ENCODE data around the gene ACAP2.
"Not testable (repeated sequence)": the region's sequence is repeated elsewhere in the genome, so short reads cannot be mapped to it uniquely, and the experiment has no call there.

Gene ACAP2

DNA sequence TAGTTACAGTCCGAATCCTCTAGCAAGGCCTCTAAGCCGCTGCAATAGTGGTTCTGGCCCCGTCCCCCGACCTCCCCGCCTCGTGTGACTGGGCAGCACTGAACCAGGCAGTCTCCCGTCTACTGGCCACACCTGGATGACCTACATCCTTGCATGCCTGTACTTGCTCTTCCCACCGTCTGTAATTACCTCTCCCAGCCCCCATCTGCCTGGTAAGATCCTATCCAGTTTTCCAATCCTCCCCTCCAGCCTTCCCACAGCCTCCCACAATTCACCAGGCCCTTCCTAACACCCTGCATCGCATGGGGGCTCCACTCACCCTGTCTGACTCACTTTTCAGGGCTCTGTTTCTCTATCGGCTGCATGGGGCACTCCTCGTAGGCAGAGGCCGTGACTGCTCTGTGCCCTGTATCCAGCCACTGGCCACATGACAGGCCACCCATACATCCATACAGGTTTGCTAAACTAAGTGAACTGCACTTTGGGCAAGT is 204.7 kb downstream of the ACAP2 start:
- H3K4me3 ChIP-seq (ENCODE audit: low read length): no peak overlapping the region
- TF ChIP-seq, protein P1, sequence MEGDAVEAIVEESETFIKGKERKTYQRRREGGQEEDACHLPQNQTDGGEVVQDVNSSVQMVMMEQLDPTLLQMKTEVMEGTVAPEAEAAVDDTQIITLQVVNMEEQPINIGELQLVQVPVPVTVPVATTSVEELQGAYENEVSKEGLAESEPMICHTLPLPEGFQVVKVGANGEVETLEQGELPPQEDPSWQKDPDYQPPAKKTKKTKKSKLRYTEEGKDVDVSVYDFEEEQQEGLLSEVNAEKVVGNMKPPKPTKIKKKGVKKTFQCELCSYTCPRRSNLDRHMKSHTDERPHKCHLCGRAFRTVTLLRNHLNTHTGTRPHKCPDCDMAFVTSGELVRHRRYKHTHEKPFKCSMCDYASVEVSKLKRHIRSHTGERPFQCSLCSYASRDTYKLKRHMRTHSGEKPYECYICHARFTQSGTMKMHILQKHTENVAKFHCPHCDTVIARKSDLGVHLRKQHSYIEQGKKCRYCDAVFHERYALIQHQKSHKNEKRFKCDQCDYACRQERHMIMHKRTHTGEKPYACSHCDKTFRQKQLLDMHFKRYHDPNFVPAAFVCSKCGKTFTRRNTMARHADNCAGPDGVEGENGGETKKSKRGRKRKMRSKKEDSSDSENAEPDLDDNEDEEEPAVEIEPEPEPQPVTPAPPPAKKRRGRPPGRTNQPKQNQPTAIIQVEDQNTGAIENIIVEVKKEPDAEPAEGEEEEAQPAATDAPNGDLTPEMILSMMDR (conservative IDR thresholded peaks at IDR 0.05; ENCODE audit: low read depth, low read length): no peak
- no peak for DNase-seq (ENCODE audit: low read depth)

DNA sequence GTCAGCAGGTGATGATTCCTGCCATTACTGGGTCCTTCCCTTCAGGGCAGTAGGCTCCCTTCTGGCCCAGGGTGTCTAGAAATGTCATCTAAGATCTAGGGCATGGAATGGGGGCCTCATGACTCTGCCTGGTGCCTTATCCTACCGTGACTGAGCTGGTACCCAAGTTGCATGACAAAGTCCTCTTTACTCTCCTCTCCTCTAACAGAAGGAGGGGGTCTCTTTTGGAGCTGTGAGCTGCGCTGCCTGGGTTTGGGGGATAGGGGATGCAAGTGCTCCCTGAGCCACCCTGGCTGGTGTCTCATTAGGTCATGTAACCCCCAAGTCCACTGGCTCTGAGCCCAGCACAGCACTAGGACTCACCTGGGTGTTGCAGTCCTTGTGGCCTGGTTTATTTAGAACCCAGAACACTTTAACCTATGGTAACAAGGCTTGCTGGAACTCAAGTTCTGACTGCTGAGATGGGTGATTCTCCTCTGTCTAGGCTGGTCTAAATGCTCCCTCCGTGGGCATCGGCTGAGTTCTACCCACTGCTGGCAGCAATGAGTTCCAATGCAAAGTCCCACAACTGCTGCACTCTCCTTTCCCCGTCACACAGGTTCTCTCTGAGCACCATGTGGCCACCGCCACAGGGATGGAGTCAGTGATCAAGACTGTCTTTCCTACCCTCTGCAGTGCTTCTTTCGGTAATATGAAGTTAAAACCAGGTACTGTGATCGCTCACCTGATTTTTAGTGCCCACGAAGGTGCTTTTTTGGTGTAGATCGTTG is 205.8 kb downstream of the ACAP2 start:
- DNase-seq (ENCODE audit: low read depth): no peak
- TF ChIP-seq, protein P1 (conservative IDR thresholded peaks at IDR 0.05; ENCODE audit: low read depth, low read length): no peak
- H3K4me3 ChIP-seq (ENCODE audit: low read length): no peak overlapping the region

DNA sequence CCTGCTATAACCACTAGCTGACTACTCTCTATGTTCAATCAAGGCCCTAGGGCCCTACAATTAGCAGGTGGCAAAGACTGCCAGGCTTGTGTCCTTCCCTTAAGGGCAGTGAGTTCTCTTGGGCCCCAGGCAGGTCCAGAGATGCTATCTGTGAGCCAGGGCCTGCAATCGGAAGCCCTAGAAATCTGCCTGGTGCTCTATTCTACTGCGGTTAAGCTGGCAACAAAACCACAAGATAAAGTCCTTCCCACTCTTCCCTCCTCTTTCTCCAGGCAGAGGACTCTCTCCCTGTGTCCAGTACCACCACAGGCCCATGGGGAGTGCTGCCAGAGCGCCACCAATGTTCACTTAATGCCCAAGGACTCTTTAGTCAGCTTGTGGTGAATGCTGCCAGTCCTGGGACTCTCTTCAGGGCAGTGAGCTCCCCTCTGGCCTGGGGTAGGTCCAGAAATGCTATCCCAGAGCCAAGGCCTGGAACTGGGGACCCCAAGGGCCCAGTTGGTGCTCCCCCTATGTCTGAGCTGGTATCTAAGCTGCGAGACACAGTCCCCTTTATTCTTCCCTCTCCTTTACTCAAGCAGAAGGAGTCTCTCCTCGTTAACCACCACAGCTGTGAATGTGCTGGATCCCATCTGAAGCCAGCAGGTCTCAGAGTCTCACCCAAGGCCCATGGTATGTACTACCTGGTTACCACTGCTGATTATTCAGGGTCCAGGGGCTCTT is 206.6 kb downstream of the ACAP2 start:
- TF ChIP-seq, protein P1 (conservative IDR thresholded peaks at IDR 0.05; ENCODE audit: low read depth, low read length): no peak
- no peak overlapping the region for H3K4me3 ChIP-seq (ENCODE audit: low read length)
- no peak for DNase-seq (ENCODE audit: low read depth)

DNA sequence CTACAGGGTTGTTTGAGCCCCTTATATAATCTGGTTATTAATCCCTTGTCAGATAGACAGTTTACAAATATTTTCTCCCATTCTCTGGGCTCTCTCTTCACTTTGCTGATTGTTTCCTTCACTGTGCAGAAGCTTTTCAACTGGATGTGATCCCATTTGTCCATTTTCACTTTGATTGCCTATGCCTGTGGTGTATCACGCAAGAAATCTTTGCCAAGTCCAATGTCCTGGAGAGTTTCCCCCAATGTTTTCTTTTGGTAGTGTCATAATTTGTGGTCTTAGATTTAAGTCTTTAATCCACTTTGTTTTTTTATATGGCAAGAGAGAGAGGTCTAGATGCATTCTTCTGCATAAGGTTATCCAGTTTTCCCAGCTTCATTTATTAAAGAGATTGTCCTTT is 212.6 kb downstream of the ACAP2 start:
- no peak for DNase-seq (ENCODE audit: low read depth)
- TF ChIP-seq, protein P1 (conservative IDR thresholded peaks at IDR 0.05; ENCODE audit: low read depth, low read length): no peak
- H3K4me3 ChIP-seq (ENCODE audit: low read length): no peak overlapping the region

DNA sequence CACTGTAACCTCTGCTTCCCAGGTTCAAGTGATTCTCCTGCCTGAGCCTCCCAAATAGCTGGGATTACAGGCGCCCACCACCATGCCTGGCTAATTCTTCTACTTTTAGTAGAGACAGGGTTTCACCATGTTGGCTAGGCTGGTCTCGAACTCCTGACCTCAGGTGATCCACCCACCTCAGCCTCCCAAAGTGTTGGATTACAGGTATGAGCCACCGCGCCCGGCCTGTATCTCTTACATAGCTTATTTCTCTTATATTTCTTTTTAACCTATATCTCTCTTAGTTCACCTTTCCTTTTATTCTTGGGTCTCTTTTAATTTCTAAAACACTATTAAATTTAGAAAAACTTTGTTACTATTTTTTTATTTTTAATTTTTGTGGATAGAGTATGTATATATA is 213.9 kb downstream of the ACAP2 start:
- H3K4me3 ChIP-seq (ENCODE audit: low read length); DNase-seq (ENCODE audit: low read depth): not testable (repeated sequence)

DNA sequence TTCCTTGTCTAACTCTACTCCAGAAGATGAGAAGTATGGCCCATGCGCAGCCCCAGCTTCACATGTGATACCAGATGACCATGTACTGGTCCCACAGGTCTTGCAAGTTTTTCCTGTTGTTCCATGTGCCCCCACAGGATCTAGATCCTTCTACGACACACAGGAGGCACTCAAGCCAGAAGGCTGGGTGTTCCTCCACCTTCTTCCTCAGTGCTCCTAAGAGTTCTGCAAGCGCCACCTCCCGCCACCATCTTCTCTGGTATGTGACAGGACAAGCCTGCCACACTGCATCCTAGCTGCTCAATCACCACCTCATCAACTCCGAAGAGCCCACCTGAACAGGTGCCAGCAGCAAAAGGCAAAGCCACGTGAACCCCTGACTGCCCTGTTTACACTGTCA is 214.9 kb downstream of the ACAP2 start:
- TF ChIP-seq, protein P1 (conservative IDR thresholded peaks at IDR 0.05; ENCODE audit: low read depth, low read length): no peak

DNA sequence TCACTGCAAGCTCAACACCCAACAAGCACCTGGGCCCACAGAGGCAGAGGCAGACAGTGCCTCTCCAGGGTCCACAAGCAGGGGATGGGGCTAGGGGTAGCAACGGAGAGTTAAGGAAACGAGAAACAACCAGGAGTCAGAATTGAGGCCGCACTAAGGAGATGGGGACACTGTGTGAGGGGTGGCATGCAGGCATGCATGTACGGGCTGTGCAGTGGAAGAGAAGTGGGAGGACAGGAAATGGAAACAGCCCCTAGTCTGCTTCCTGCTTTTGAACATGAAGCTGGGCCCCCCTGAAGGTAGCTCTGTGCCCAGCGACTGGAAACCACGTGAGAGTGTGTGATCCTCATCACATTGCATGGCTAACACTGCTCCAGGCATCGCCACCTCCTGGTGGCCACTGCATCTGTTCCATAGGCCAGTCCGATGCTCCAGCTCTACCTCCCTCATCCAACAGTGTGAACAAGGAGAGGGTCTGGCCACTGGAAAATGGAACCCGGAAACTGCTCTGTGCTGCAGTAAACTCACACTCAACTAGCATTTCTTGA is 215.8 kb downstream of the ACAP2 start:
- no peak for DNase-seq (ENCODE audit: low read depth)
- TF ChIP-seq, protein P1 (conservative IDR thresholded peaks at IDR 0.05; ENCODE audit: low read depth, low read length): peak; percentile 62
- no peak overlapping the region for H3K4me3 ChIP-seq (ENCODE audit: low read length)

More for the DNA sequence above, 214.9 kb downstream of the ACAP2 start:
- H3K4me3 ChIP-seq (ENCODE audit: low read length): no peak overlapping the region
- DNase-seq (ENCODE audit: low read depth): no peak

All from retinal pigment epithelial cell (primary cell).